ENCODE data around the gene SP140L.
"Not testable (repeated sequence)": the region's sequence is repeated elsewhere in the genome, so short reads cannot be mapped to it uniquely, and the experiment has no call there.

The SP140L gene

GRCh38 chr2:230323385-230324106 lies 3.4 kb upstream of the SP140L start:
- DNase-seq (ENCODE audit: low read depth in 2 of 2): no peak

GRCh38 chr2:230324503-230324902 lies 2.5 kb upstream of the SP140L start:
- DNase-seq (ENCODE audit: low read depth in 2 of 2): no peak

GRCh38 chr2:230325316-230326243 lies 1.4 kb upstream of the SP140L start:
- no peak for DNase-seq (ENCODE audit: low read depth in 2 of 2)

GRCh38 chr2:230327418-230328154 lies 593 bp downstream of the SP140L start:
- no peak for DNase-seq (ENCODE audit: low read depth in 2 of 2)

GRCh38 chr2:230328155-230328458 lies 1.1 kb downstream of the SP140L start:
- DNase-seq (ENCODE audit: low read depth in 2 of 2): no peak

GRCh38 chr2:230329946-230330605 lies 3.1 kb downstream of the SP140L start:
- no peak for DNase-seq (ENCODE audit: low read depth in 2 of 2)

GRCh38 chr2:230330725-230331124 lies 3.7 kb downstream of the SP140L start:
- DNase-seq (ENCODE audit: low read depth in 2 of 2): no peak

GRCh38 chr2:230335461-230335863 lies 8.5 kb downstream of the SP140L start:
- no peak for DNase-seq (ENCODE audit: low read depth in 2 of 2)

- no peak for DNase-seq (ENCODE audit: low read depth in 2 of 2)
Observed at GRCh38 chr2:230335864-230336506, 9.0 kb downstream of the SP140L start.

GRCh38 chr2:230341936-230342528 lies 15.0 kb downstream of the SP140L start:
- not testable (repeated sequence) for DNase-seq (ENCODE audit: low read depth in 2 of 2)

- DNase-seq (ENCODE audit: low read depth in 2 of 2): not testable (repeated sequence)
Observed at GRCh38 chr2:230343041-230343624, 16.1 kb downstream of the SP140L start.

GRCh38 chr2:230343747-230344146 lies 16.8 kb downstream of the SP140L start:
- no peak for DNase-seq (ENCODE audit: low read depth in 2 of 2)

GRCh38 chr2:230346465-230346864 lies 19.5 kb downstream of the SP140L start:
- DNase-seq (ENCODE audit: low read depth in 2 of 2): no peak

GRCh38 chr2:230346921-230347533 lies 20.0 kb downstream of the SP140L start:
- DNase-seq (ENCODE audit: low read depth in 2 of 2): no peak

- DNase-seq (ENCODE audit: low read depth in 2 of 2): peak in 1 of 2 donors; percentile 29
Observed at GRCh38 chr2:230347659-230348305, 20.8 kb downstream of the SP140L start.

GRCh38 chr2:230348787-230349186 lies 21.8 kb downstream of the SP140L start:
- no peak for DNase-seq (ENCODE audit: low read depth in 2 of 2)

- DNase-seq (ENCODE audit: low read depth in 2 of 2): no peak
Observed at GRCh38 chr2:230356084-230356483, 29.1 kb downstream of the SP140L start.

- DNase-seq (ENCODE audit: low read depth in 2 of 2): no peak
Observed at GRCh38 chr2:230358305-230358704, 31.3 kb downstream of the SP140L start.

GRCh38 chr2:230360028-230360427 lies 33.0 kb downstream of the SP140L start:
- no peak for DNase-seq (ENCODE audit: low read depth in 2 of 2)
